22Rv1 (cell line): ENCODE data around the gene SKAP2.

Experiments
- ZFX ChIP-seq: fragments of 450-650 bp; IDR thresholded peaks from 2 replicates; pipeline ENCODE4 v1.6.1; 2017; ENCODE audit warnings: antibody characterized with exemption, borderline replicate concordance
- TF ChIP-seq, protein P1 (sequence below): fragments of 450-650 bp; IDR thresholded peaks from 2 replicates; pipeline ENCODE4 v1.5.1; 2017; ENCODE audit warnings: mild to moderate bottlenecking

DNA sequence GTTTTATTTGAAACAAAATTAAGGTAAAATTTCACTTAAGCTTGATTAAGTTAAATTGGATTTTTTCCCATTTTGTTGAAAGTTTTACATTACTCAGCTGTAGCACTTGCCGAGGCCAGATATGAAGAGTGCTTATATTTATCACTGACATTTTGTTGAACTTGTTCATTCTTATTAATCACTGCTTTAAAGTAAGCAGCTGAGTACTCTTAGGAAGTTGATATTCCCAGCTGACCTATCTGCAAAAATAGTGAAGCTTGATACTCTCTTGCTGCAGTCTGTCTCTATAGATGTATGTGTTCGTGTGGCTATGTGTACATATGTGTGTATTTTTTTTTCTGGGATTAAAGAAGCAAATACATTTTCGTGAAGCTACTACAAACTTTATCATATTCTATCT, 150.0 kb downstream of the SKAP2 start:
- TF ChIP-seq, protein P1, sequence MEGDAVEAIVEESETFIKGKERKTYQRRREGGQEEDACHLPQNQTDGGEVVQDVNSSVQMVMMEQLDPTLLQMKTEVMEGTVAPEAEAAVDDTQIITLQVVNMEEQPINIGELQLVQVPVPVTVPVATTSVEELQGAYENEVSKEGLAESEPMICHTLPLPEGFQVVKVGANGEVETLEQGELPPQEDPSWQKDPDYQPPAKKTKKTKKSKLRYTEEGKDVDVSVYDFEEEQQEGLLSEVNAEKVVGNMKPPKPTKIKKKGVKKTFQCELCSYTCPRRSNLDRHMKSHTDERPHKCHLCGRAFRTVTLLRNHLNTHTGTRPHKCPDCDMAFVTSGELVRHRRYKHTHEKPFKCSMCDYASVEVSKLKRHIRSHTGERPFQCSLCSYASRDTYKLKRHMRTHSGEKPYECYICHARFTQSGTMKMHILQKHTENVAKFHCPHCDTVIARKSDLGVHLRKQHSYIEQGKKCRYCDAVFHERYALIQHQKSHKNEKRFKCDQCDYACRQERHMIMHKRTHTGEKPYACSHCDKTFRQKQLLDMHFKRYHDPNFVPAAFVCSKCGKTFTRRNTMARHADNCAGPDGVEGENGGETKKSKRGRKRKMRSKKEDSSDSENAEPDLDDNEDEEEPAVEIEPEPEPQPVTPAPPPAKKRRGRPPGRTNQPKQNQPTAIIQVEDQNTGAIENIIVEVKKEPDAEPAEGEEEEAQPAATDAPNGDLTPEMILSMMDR, result no peak
- TF ChIP-seq ZFX, result no peak
